ENCODE measurements around the gene SCTR. TPM values are rescaled to one million over a fixed set of nuclear protein-coding genes. Genes with fewer than 3 reads are reported as not detected.

Gene SCTR
- total RNA-seq, 1 experiment from 2014 or later: not detected

- no peak overlapping the region for H3K4me3 ChIP-seq (ENCODE audit: low read length)
- H2AFZ ChIP-seq (ENCODE audit: low read length): no peak overlapping the region
- no peaks in the 10 kb centered on the region for H3K4me1 ChIP-seq (ENCODE audit: insufficient read depth, low read length)
- no peak overlapping the region for H3K9ac ChIP-seq (ENCODE audit: low read length)
- intact Hi-C loops (cut with micrococcal nuclease): no loop called here
- no peak for ATAC-seq
- H3F3A ChIP-seq (ENCODE audit: low read length, unreplicated experiment): no peaks in the 10 kb centered on the region
- POLR2A ChIA-PET (ENCODE audit: unreplicated experiment): no interaction called here
- H3K9me2 ChIP-seq (replicated peaks; ENCODE audit: low read length): no peaks in the 10 kb centered on the region
- DNase-seq: no peak
- BruUV-seq (replicated peaks): no TSS peak
- no peak overlapping the region for H3K4me2 ChIP-seq (ENCODE audit: low read length)
- H3K27ac ChIP-seq (ENCODE audit: low read length): no peak overlapping the region
- H4K20me1 ChIP-seq (ENCODE audit: low read length): no peaks in the 10 kb centered on the region
- CTCF ChIA-PET: no interaction called here
- peaks cover 42% of the 10 kb centered on the region for H3K27me3 ChIP-seq (ENCODE audit: low read length)
- no peaks in the 10 kb centered on the region for H3K36me3 ChIP-seq (ENCODE audit: low read depth, low read length)
- TF ChIP-seq EZH2 (IDR thresholded peaks at IDR 0.05; ENCODE audit: low read length, unreplicated experiment): no peak
- TF ChIP-seq EZH2phosphoT487 (IDR thresholded peaks at IDR 0.05; ENCODE audit: borderline replicate concordance, low read length): no peak
- no peak for TF ChIP-seq CTCF (conservative IDR thresholded peaks at IDR 0.05; ENCODE audit: low read depth, low read length)
- no peaks in the 10 kb centered on the region for H3K9me3 ChIP-seq (ENCODE audit: low read length)
- H3K79me2 ChIP-seq (ENCODE audit: low read length): no peaks in the 10 kb centered on the region
These were observed 15.5 kb downstream of the SCTR start for GRCh38 chr2:119508756-119509155.

DNA sequence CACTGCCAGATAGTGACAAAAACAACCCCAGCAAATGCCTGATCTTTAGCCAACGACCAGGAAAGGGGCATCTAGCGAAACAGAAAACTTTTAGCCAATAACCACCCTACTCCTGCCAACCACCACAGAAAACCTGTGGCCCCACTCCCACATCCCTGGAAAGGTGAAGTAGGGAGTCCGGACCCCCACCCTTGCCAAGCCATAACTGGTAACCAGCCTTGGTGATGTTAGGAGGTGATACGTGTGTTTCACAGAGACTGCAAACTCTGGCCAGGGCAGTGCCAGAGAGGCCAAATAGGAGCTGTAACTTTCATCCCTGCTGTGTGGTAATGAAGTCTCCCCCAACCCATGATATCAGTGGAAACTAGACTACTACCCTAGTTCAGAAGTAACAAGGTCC lies 27.6 kb downstream of the SCTR start:
- no peaks in the 10 kb centered on the region for H3K9me2 ChIP-seq (replicated peaks; ENCODE audit: low read length)
- CTCF ChIA-PET: no interaction called here

GRCh38 chr2:119495948-119496347 lies 28.3 kb downstream of the SCTR start:
- Histone ChIP-seq H3K27me3 (ENCODE audit: low read length) (no peaks in the 10 kb centered on the region), H3F3A (ENCODE audit: low read length, unreplicated experiment) (no peaks in the 10 kb centered on the region)

More for the DNA sequence above, 27.6 kb downstream of the SCTR start:
- BruUV-seq (replicated peaks): no TSS peak
- no peak overlapping the region for H3K9ac ChIP-seq (ENCODE audit: low read length)
- H4K20me1 ChIP-seq (ENCODE audit: low read length): no peaks in the 10 kb centered on the region
- TF ChIP-seq CTCF (conservative IDR thresholded peaks at IDR 0.05; ENCODE audit: low read depth, low read length) (no peak), EZH2phosphoT487 (IDR thresholded peaks at IDR 0.05; ENCODE audit: borderline replicate concordance, low read length) (no peak), EZH2 (IDR thresholded peaks at IDR 0.05; ENCODE audit: low read length, unreplicated experiment) (no peak)
- no peaks in the 10 kb centered on the region for H3K36me3 ChIP-seq (ENCODE audit: low read depth, low read length)
- H3K4me2 ChIP-seq (ENCODE audit: low read length): no peak overlapping the region
- no peaks in the 10 kb centered on the region for H3F3A ChIP-seq (ENCODE audit: low read length, unreplicated experiment)
- H3K4me1 ChIP-seq (ENCODE audit: insufficient read depth, low read length): peaks cover 9% of the 10 kb centered on the region
- ATAC-seq (no peak), DNase-seq (no peak)
- H3K4me3 ChIP-seq (ENCODE audit: low read length): no peak overlapping the region
- H3K27ac ChIP-seq (ENCODE audit: low read length): no peak overlapping the region
- no peaks in the 10 kb centered on the region for H3K79me2 ChIP-seq (ENCODE audit: low read length)
- 0 out of 2 replicates have a peak, but pooled peaks cover 2% of the 10 kb centered on the region for H3K9me3 ChIP-seq (ENCODE audit: low read length)
- no peaks in the 10 kb centered on the region for H3K27me3 ChIP-seq (ENCODE audit: low read length)
- H2AFZ ChIP-seq (ENCODE audit: low read length): no peak overlapping the region
- POLR2A ChIA-PET (ENCODE audit: unreplicated experiment): no interaction called here
- intact Hi-C loops (cut with micrococcal nuclease): no loop called here

More at GRCh38 chr2:119495948-119496347, 28.3 kb downstream of the SCTR start:
- no peak overlapping the region for H2AFZ ChIP-seq (ENCODE audit: low read length)
- no peak overlapping the region for H3K9ac ChIP-seq (ENCODE audit: low read length)
- DNase-seq (no peak), ATAC-seq (no peak)
- H3K4me1 ChIP-seq (ENCODE audit: insufficient read depth, low read length): peaks cover 11% of the 10 kb centered on the region
- intact Hi-C loops (cut with micrococcal nuclease): no loop called here
- H3K9me2 ChIP-seq (replicated peaks; ENCODE audit: low read length): no peaks in the 10 kb centered on the region
- no peaks in the 10 kb centered on the region for H3K9me3 ChIP-seq (ENCODE audit: low read length)
- no TSS peak for BruUV-seq (replicated peaks)
- POLR2A ChIA-PET (ENCODE audit: unreplicated experiment): no interaction called here
- H3K36me3 ChIP-seq (ENCODE audit: low read depth, low read length): no peaks in the 10 kb centered on the region
- no peak overlapping the region for H3K4me2 ChIP-seq (ENCODE audit: low read length)
- no peaks in the 10 kb centered on the region for H4K20me1 ChIP-seq (ENCODE audit: low read length)
- no peak overlapping the region for H3K4me3 ChIP-seq (ENCODE audit: low read length)
- TF ChIP-seq EZH2phosphoT487 (IDR thresholded peaks at IDR 0.05; ENCODE audit: borderline replicate concordance, low read length): no peak
- no peak for TF ChIP-seq EZH2 (IDR thresholded peaks at IDR 0.05; ENCODE audit: low read length, unreplicated experiment)
- no peak for TF ChIP-seq CTCF (conservative IDR thresholded peaks at IDR 0.05; ENCODE audit: low read depth, low read length)
- CTCF ChIA-PET: no interaction called here
- H3K27ac ChIP-seq (ENCODE audit: low read length): no peak overlapping the region
- no peaks in the 10 kb centered on the region for H3K79me2 ChIP-seq (ENCODE audit: low read length)
